OCI-LY7 (cell line): ENCODE data around the gene AIRE. TPM values are rescaled to one million over a fixed set of nuclear protein-coding genes. Genes with fewer than 3 reads are reported as not detected.

Experiments used
- BruUV-seq: library from RNA; stranded (reverse); fragments of 400-500 nt; replicated peaks from 2 replicates; lab custom pipeline; 2021; lab: Mats Ljungman, UMichigan
- CTCF ChIA-PET: fragments of 300-600 bp; sonication (Branson Sonifier 250); formaldehyde crosslinking; loops from one replicate; lab custom pipeline; 2022; ENCODE audit warnings: antibody characterized with exemption; ENCODE audit not compliant: unreplicated experiment; lab: Charles Lee
- POLR2A ChIA-PET: fragments of 300-600 bp; sonication (Branson Sonifier 250); formaldehyde crosslinking; loops from one replicate; lab custom pipeline; 2022; ENCODE audit warnings: antibody characterized with exemption; lab: Charles Lee
- DNase-seq: peaks from one replicate; pipeline ENCODE4 v3.0.0-alpha.2; 2015; ENCODE audit warnings: low spot score
- H2AFZ ChIP-seq: fragments of 200-600 bp; sonication (generic), shearing (Covaris generic); 2 replicates; pipeline ENCODE4 v1.6.1; 2014; ENCODE audit warnings: mild to moderate bottlenecking, antibody characterized with exemption, low read length, moderate library complexity
- H3K27ac ChIP-seq: fragments of 200-600 bp; sonication (generic); 2 replicates; pipeline ENCODE4 v1.5.1; 2014; ENCODE audit warnings: mixed run types, low read depth, mild to moderate bottlenecking, moderate library complexity, low read length, inconsistent platforms; ENCODE audit not compliant: poor library complexity, severe bottlenecking
- H3K36me3 ChIP-seq: fragments of 200-600 bp; sonication (generic); 2 replicates; pipeline ENCODE4 v1.6.1; 2014; ENCODE audit warnings: mild to moderate bottlenecking, antibody characterized with exemption, low read length, moderate library complexity, mixed read lengths; ENCODE audit not compliant: insufficient read depth
- H3K4me1 ChIP-seq: fragments of 200-600 bp; sonication (generic); 2 replicates; pipeline ENCODE4 v1.5.1; 2014; ENCODE audit warnings: mild to moderate bottlenecking, low read length; ENCODE audit not compliant: insufficient read depth, poor library complexity, severe bottlenecking
- H3K4me2 ChIP-seq: fragments of 200-600 bp; sonication (generic); 2 replicates; pipeline ENCODE4 v1.6.1; 2014; ENCODE audit warnings: mild to moderate bottlenecking, low read length
- H3K4me3 ChIP-seq: fragments of 200-600 bp; sonication (generic); 2 replicates; pipeline ENCODE4 v1.5.1; 2014; ENCODE audit warnings: mild to moderate bottlenecking, low read depth, low read length; ENCODE audit not compliant: poor library complexity, severe bottlenecking
- H3K79me2 ChIP-seq: fragments of 200-600 bp; sonication (generic); 2 replicates; pipeline ENCODE4 v1.6.1; 2016; ENCODE audit warnings: low read depth, mild to moderate bottlenecking, low read length, moderate library complexity, mixed read lengths; ENCODE audit not compliant: insufficient read depth
- H3K9me2 ChIP-seq: fragments of 200-600 bp; sonication (generic); 2 replicates; pipeline ENCODE4 v1.6.1; 2016; ENCODE audit warnings: mild to moderate bottlenecking, low read length, mixed read lengths; ENCODE audit not compliant: insufficient read depth
- H3K9me3 ChIP-seq: fragments of 200-600 bp; sonication (generic); 2 replicates; pipeline ENCODE4 v1.6.1; 2014; ENCODE audit warnings: mild to moderate bottlenecking, mixed run types, low read length, mixed read lengths
- H4K20me1 ChIP-seq: fragments of 200-600 bp; sonication (generic); 2 replicates; pipeline ENCODE4 v1.6.1; 2014; ENCODE audit warnings: mild to moderate bottlenecking, antibody characterized with exemption, low read length, moderate library complexity, mixed read lengths; ENCODE audit not compliant: insufficient read depth
- EZH2phosphoT487 ChIP-seq: fragments of 200-600 bp; sonication (generic); IDR thresholded peaks from 2 replicates; pipeline ENCODE4 v1.6.1; 2018; ENCODE audit warnings: low read depth, borderline replicate concordance, mild to moderate bottlenecking, mixed run types, antibody characterized with exemption, low read length, moderate library complexity, mixed read lengths
- intact Hi-C: fragments of 100-400 bp; cut with micrococcal nuclease; formaldehyde crosslinking; loops from one replicate; pipeline ENCODE4 v1.10.0; 2022; ENCODE audit not compliant: unreplicated experiment
- total RNA-seq, 2 experiments: library from RNA; depleted of rRNA in 1 of 2; stranded (reverse); fragments of >200 nt in 1 of 2; shearing (Covaris generic) in 1 of 2; gene quantifications; 2 replicates each; pipeline ENCODE4 v1.2.3, GENCODE V29; 2014 to 2022
- TF ChIP-seq, protein P1 (sequence below): fragments of 200-600 bp; sonication (generic); conservative IDR thresholded peaks from 2 replicates; pipeline ENCODE4 v1.5.1; 2014; ENCODE audit warnings: mild to moderate bottlenecking, antibody characterized with exemption, low read length, moderate library complexity, mixed read lengths

Gene AIRE
- total RNA-seq, 2 experiments from 2014 or later = not detected

DNA sequence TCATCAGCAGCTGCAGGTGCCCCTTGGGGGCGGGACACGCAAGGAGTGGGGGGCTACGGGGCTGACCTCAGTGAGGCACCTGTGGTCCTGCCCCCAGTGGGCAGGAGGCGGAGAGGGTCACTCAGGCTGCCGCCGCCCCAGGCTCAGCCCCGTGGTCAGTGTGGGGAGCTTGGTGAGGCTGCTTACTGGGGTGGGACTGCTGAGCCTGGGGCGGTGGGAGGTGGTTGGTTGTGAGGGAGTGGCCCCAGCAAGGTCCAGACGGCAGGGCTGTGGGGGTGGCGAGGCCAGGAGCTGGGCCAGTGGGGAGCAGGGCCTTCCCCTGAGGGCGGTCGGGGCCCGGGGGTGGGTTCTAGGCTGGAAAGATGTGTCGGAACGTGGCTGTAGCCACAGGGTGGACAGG is 28.5 kb downstream of the AIRE start:
- ChIA-PET CTCF (no interaction called here), POLR2A (no interaction called here)
- BruUV-seq = no TSS peak
- no peak overlapping the region for H3K27ac ChIP-seq
- H3K4me1 ChIP-seq = no peaks in the 10 kb centered on the region
- no peak overlapping the region for H3K4me2 ChIP-seq
- no peaks in the 10 kb centered on the region for H3K9me2 ChIP-seq
- no peak for DNase-seq
- H3K9me3 ChIP-seq = no peaks in the 10 kb centered on the region
- H2AFZ ChIP-seq = no peak overlapping the region
- H3K79me2 ChIP-seq = no peaks in the 10 kb centered on the region
- no peak for TF ChIP-seq EZH2phosphoT487
- TF ChIP-seq, protein P1, sequence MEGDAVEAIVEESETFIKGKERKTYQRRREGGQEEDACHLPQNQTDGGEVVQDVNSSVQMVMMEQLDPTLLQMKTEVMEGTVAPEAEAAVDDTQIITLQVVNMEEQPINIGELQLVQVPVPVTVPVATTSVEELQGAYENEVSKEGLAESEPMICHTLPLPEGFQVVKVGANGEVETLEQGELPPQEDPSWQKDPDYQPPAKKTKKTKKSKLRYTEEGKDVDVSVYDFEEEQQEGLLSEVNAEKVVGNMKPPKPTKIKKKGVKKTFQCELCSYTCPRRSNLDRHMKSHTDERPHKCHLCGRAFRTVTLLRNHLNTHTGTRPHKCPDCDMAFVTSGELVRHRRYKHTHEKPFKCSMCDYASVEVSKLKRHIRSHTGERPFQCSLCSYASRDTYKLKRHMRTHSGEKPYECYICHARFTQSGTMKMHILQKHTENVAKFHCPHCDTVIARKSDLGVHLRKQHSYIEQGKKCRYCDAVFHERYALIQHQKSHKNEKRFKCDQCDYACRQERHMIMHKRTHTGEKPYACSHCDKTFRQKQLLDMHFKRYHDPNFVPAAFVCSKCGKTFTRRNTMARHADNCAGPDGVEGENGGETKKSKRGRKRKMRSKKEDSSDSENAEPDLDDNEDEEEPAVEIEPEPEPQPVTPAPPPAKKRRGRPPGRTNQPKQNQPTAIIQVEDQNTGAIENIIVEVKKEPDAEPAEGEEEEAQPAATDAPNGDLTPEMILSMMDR = no peak
- no peak overlapping the region for H3K4me3 ChIP-seq
- H4K20me1 ChIP-seq = no peaks in the 10 kb centered on the region
- intact Hi-C loops = no loop called here
- H3K36me3 ChIP-seq = peaks cover 34% of the 10 kb centered on the region; the same call in 1 of the 2 replicates

DNA sequence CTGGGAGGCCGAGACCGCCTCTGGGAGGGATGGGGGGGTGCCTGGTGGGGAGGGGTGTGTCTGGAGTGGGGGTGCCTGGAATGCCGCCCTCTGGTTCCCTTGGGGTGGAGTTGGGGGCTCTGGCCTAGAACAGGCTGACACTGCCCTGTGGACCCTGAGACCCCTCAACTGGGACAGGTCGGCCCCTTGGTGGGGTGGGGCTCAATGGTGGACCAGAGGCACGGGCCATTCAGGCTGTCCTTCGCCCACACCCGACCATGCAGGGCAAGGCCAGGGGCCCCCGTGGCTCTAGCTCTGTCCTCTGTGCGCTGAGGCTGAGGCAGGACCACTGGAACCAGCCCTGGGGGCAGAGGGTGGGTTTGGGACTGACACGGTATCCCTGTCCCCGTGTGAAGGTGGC is 28.9 kb downstream of the AIRE start:
- BruUV-seq = no TSS peak
- H3K36me3 ChIP-seq = peaks cover 37% of the 10 kb centered on the region; the same call in 1 of the 2 replicates
- no peak for TF ChIP-seq EZH2phosphoT487
- TF ChIP-seq, protein P1 = no peak
- CTCF ChIA-PET = no interaction called here
- H3K4me3 ChIP-seq = no peak overlapping the region
- no peaks in the 10 kb centered on the region for H3K79me2 ChIP-seq
- no peaks in the 10 kb centered on the region for H3K9me2 ChIP-seq
- H3K4me1 ChIP-seq = no peaks in the 10 kb centered on the region
- intact Hi-C loops = no loop called here
- no peaks in the 10 kb centered on the region for H3K9me3 ChIP-seq
- no peak overlapping the region for H2AFZ ChIP-seq
- no peak for DNase-seq
- H3K27ac ChIP-seq = no peak overlapping the region
- H3K4me2 ChIP-seq = no peak overlapping the region
- no peaks in the 10 kb centered on the region for H4K20me1 ChIP-seq
- POLR2A ChIA-PET = no interaction called here

DNA sequence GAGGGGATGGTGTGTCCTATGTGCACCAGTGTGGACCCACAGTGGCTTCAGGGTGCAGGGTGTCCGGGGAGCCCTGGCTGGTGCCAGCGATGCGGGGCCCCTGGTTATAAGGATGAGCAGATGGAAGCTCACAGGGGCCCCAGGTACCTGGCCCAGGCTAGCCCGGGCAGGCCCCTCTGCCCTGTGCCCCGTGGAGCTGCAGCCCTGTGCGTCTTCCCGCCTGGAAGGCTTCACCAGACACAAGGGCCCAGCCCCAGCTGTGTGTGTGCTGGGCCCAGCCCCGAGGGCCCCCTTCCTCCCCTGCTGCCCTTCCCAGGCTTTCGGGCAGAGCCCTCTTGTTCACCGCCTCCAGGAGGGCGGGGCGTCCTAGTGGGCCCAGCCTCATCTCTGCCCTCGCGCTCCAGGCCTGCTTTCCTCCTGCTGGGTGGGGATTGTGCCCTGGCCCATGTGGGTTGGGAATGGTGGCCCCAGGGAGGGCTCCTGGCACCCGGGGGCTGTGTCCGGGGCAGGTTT is 30.1 kb downstream of the AIRE start:
- intact Hi-C loops = no loop called here
- ChIA-PET CTCF (interaction anchor here (0.6 kb wide), 1 partner anchor 28 kb away, joined by 3 read pairs; no protein-coding TSS in a partner anchor), POLR2A (no interaction called here)
- Histone ChIP-seq H3K9me3 (no peaks in the 10 kb centered on the region), H3K79me2 (no peaks in the 10 kb centered on the region), H4K20me1 (no peaks in the 10 kb centered on the region), H3K4me3 (no peak overlapping the region), H3K4me1 (no peaks in the 10 kb centered on the region), H2AFZ (no peak overlapping the region), H3K4me2 (no peak overlapping the region), H3K27ac (no peak overlapping the region), H3K9me2 (no peaks in the 10 kb centered on the region), H3K36me3 (peaks cover 39% of the 10 kb centered on the region; the same call in 1 of the 2 replicates)
- TF ChIP-seq EZH2phosphoT487 = no peak
- TF ChIP-seq, protein P1 = no peak
- no peak for DNase-seq
- BruUV-seq = no TSS peak
